HG03159 (cell line): ENCODE data around the gene RAD18.

ENCODE experiments used
- ATAC-seq: cut with Tn5 transposase; IDR thresholded peaks from one replicate; pipeline ENCODE4 v1.9.1; 2021; ENCODE audit warnings: mild to moderate bottlenecking, moderate library complexity; ENCODE audit not compliant: unreplicated experiment

RAD18 gene

DNA sequence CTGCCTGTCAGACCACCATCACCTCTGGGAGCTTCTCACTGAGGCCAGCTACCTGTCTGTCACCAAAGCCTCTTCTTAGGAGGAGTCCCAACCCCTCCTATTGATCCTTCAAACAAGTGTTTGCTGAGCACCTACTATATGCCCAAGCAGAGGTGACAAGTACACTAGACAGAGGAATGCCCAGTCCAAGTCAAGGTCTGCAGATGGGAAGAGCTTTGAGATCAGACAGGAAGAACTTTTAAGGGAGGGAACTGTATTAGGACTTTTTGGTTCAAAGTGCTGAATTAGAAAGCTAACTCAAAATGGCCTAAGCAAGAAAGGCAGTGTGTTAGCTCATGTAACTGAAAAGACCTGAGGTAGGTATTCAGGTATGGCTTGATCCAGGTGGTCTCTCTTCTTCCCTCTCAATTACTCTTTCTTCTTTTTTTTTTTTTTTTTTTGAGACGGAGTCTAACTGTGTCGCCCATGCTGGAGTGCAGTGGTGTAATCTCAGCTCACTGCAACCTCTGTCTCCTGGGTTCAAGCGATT, 3.6 kb upstream of the RAD18 start:
- no peak for ATAC-seq

DNA sequence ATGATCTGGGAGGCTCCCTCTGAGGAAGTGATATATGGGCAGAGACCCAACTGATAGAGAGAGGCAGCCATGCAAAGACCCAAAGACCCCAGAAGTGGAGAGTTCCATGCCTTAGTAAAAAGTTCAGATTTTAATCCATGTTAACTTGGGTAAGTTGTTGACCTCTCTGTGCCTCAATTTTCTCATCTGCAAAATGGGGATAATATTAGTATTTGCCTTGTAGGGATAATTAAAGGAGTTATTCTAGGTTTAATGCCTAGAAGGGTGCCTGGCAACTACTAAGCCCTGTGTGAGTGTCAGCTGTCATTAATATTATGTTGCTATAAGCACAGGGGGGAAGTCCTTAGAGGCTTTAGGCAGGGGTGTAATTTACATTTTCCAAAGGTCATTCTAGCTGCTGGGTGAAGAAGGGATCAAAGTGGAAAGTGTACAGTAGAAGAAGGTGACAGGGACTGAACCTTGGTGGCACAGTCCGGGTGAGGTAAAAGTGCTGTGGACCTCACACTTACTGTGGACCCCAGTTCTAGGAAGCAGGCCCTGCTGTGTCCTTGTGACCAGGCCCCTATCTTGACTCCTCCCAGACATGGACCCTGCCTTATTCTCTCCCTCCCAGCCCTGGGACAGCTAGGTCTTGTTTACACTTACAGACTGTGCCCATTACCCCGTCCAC, 3.0 kb upstream of the RAD18 start:
- no peak for ATAC-seq

DNA sequence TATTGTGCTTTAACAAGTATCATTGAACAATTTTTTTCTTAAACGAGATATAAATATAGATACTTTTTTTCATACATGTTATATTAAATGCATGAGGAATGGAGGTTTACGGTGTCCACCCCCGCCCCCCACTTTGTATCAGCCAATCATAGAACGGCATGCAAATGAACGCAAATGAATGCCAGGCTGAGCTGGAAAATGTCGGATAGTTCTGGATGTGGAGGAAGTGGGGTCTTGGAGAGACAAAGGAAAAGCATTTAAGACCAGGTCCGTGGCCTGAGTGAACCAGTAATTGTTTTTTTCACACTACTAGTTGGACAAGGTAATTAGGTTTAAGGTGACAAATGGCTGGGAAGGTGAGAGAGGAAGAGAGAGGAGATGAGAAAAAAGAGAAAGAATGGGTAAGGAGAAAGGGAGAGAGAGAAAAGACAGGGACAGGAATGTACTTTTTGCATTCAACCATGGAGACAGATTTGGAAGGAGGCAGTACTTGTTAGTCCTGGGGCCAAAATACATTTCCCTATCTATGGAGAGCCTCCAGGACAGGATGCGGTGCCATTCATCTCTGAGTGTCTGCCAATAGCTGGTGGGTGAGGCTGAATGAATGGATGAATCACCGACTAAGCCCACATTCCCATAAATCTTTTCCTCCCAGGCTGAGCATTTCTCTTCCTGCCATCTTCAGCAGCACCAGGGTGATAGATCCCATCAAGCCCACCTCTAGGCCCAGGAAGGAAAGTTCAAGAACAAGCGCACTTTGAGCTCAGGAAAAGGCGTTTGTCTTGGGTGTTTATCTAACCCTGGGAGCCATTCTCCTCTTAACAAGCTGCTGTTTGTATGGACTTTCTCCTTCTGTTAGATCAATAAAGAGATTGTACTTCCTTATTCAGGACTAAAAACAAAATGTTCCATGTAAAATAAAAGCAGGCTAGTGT, 1.4 kb upstream of the RAD18 start:
- ATAC-seq, result no peak

DNA sequence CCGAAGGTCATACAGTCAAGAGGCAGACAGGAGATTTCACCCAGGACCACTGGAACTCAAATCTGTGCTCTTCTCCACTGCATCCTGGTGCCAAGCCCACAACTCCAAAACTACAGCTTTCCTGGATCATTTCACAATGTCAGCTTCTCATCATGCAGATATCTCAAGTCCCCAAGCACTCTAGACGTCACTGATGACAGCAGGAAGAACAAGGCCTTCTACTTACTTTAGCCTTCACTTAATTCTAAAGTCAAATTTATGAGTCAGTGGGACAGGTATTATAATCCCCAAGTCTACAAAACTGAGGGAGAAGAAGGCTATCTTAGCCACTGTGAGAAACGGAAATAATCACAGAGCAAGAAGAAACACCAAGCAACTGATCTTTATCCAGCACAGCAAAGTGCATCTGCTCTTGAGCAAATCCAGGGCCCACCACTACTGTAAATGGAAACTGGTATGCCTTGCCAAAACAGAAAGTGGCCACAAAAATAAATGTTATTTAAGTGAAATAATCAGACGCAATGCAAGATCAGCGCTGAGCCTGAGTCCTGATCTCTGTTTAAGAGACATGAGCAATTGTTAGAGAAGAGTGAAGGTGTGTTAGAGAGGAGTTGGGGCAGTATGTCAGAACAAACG, 928 bp downstream of the RAD18 start:
- ATAC-seq, result no peak

GRCh38 chr3:8959668-8960067, 3.6 kb downstream of the RAD18 start:
- no peak for ATAC-seq

- peak; percentile 95 for ATAC-seq
Measured at GRCh38 chr3:8954938-8955763, 8.1 kb downstream of the RAD18 start.

DNA sequence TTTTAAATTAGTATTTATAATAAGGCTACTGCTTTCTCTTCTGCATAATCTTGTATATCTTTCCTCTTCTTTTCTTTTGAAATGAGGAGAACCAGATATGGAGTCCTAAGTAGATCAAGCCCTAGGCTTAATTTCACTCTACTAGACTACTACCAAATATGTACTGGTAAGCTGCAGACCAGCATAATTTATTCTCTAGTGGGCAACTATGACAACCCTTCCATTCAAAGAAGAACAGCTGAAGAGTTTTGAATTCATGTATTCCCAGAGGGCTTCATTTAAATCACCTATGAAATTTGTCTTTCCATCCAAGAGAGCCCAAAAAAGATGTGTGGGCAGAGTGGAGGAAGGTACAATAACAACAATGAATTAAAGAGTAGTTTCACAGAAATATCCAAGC, 10.0 kb downstream of the RAD18 start:
- ATAC-seq, result no peak

DNA sequence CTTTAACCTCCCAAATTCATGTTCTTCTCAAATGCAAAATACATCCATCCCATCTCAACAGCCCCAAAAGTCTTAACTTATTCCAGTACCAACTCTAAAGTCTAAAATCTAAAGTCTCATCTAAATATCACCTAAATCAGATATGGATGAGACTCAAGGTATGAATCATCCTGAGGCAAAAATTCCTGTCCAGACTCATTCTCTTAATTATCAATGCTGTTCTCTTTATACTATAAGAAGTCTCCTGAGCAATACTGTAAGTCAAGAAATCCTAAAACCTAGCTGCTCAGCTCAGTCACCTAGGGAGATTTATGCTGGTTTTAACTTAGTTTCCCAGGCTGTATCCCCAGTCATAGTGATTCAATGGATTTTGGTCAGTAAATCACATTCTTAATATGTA, 11.1 kb downstream of the RAD18 start:
- no peak for ATAC-seq

DNA sequence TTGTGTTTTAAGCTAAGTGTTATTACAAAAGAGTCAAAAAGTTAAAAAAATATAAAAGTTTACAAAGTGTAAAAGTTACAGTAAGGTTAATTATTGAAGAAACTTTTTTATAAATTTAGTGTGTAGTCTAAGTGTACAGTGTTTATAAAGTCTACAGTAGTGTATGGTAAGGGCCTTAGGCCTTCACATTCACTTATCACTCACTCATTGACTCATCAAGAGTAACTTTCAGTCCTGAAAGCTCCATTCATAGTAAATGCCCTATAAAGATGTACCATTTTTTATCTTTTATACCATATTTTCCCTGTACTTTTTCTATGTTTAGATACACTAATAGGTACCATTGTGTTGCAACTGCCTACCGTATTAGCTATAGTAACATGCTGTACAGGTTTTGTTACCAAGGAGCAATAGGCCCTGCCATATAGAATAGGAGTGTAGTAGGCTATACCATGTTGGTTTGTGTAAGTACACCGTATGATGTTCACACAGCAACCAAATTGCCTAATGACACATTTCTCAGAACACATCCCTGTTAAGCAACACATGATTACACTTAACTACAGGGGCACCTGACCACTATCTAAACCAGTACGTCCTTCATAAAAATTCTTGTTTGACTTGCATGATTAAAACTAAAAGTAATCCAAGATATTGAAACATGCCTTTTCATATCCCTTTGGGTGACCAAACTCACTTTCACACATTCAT, 17.2 kb downstream of the RAD18 start:
- ATAC-seq, result no peak

DNA sequence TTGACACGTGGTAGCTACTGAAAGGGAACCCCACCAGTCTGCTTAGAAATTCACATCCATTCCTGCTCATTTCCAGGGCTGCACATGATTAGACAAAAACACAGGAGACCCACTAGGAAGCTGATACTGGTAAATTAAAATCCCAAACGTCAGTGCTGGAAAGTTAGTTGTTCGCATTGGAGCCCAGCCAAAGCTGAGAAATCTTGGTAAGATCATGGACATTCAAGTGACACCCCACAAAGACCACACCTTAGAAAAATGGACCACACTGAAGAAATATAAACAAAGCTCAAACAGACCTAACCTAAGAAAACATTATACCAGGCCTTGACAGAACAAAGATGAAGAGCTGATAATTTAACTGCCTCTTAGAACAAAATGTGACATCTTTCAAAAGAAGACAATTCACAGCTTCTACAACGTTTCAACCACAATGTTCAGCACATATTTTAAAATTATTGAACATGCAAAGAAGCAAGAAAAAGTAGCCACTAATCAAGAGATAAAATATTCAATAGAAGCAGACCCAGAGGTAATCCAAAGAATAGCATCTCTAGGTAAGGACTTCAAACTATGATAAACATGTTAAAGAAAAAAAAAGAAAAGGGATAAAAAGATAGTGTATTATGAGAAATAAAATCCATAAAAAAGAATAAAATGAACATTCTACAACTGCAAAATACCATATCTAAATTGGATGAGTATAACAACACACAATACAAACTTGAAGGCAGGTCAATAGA, 20.4 kb downstream of the RAD18 start:
- no peak for ATAC-seq

DNA sequence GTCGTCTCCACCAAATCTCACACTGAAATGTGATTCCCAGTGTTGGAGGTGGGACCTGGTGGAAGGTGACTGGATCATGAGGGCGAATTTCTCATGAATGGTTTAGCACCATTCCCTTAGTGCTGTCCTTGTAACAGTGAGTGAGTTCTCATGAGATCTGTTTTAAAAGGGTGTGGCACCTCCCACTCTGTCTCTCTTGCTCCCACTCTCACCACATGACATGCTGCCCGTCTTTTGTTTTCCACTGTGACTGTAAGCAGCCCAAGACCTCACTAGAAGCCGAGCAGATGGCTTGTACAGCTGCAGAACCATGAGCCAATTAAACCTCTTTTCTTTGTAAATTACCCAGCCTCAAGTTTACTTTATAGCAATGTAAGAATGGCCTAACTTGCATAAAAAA, 21.2 kb downstream of the RAD18 start:
- ATAC-seq, result no peak

DNA sequence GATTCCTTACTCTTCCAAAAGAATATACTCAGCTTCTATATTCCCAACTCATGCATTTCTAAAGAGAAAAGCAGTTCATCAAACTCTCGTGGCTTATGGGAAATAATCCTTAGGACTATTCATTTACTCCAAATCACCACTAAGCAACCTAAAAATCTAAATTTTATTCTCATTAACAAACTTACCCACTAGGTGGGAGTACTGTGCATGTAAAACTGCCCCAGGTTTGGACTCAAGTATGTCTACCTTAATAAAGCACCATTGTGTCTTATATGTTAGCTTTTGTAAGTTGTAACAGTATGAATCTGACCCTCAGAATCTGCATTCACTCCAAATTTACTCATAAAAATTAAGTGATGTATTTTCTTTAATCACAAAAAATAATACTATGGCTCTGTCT, 25.3 kb downstream of the RAD18 start:
- ATAC-seq, result peak; percentile 61

DNA sequence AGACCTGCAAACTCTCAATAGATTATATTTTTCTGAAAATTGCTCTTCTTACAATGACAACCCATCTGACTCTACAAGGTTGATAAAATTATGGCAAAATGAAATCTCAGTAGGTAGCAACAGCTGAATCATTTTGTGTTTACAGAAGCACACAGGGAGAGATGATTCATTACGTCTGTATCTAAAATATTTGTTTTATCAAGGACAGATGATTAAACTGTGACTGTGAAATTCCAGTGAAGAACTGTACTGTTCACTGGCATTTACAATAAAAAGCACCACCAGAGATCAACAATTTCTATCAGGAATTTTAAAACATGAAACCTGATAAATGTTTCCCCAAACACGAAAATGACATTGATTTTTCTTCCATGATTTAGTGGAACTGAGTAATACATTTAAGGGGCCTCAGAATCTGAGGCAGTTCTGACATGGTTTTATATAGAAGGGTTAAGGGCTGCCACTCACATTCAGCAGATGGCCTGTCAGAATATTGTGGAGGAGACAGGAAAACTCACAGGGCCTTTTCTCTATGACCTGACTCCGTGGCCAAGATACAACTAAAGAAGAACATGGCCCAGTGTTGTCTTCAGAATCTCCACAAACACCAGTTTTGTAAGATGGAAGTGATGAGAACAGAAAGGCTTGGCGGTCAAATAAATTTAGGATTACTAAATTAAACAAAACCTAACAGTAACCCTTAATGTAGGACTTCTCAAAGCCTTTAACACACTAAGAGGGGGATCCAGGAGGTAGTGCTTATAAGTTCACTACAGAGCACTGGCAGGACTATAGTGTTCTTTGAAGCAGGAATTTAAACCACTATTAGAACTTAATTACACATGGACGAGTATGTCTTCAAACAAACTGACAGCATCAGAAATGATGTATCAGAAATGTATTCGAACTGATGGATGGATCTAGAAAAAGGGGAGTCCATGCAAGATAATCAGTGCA, 25.9 kb downstream of the RAD18 start:
- no peak for ATAC-seq

GRCh38 chr3:8932507-8932906, 30.8 kb downstream of the RAD18 start:
- ATAC-seq, result no peak

GRCh38 chr3:8931342-8931741, 31.9 kb downstream of the RAD18 start:
- no peak for ATAC-seq

- no peak for ATAC-seq
Measured at GRCh38 chr3:8929860-8930259, 33.4 kb downstream of the RAD18 start.

- no peak for ATAC-seq
Measured at GRCh38 chr3:8914491-8914890, 48.8 kb downstream of the RAD18 start.

DNA sequence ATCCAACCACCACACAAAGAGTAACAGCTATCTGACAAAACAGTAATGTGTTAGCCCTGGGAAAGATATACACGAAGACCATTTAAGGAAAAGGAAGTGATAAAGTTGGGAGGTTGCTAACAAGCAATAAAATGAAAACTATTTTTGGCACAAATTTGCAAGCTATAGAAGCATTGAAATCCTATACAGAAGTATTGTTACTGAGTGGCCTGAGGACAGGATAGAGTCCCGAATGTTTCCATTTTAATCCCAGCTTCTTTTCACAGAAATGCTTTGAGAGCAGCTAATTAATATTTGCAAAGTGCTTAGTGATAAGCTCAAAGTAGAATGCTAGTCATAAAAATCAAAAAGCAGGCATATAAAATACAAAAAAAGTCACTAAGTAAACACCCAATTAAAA, 51.5 kb downstream of the RAD18 start:
- no peak for ATAC-seq
